Right atrium auricular region (tissue), 2 donors: ENCODE results near the gene ABHD17C. TPM values are rescaled to one million over a fixed set of nuclear protein-coding genes. Genes with fewer than 3 reads are reported as not detected.

Source experiments
- DNase-seq: peaks from one replicate; pipeline ENCODE4 v3.0.0-alpha.2; 2019; ENCODE audit warnings: low spot score
- H3K27ac ChIP-seq, 2 donors: fragments of 200-600 bp; sonication (generic); 1 replicate in 1 of 2; 2 replicates in 1 of 2; pipeline ENCODE4 v1.5.1; 2016 to 2019
- H3K27me3 ChIP-seq, 2 donors: fragments of 200-600 bp; sonication (generic); one replicate each; pipeline versions ENCODE4 v1.5.1 to v1.6.0; 2017 to 2019
- H3K36me3 ChIP-seq: fragments of 200-600 bp; sonication (generic); one replicate; pipeline ENCODE4 v1.5.1; 2016
- H3K4me1 ChIP-seq, 2 donors: fragments of 200-600 bp; sonication (generic); one replicate each; pipeline versions ENCODE4 v1.5.1 to v1.6.0; 2017 to 2019
- H3K4me3 ChIP-seq, 2 donors: fragments of 200-600 bp; sonication (generic); 1 replicate in 1 of 2; 2 replicates in 1 of 2; pipeline ENCODE4 v1.5.1; 2017 to 2019; ENCODE audit warnings: mild to moderate bottlenecking in 1 of 2, moderate library complexity in 1 of 2
- H3K9me3 ChIP-seq, 2 donors: fragments of 200-600 bp; sonication (generic); one replicate each; pipeline ENCODE4 v1.5.1; 2019
- total RNA-seq, 2 donors: library from RNA; depleted of rRNA; stranded (reverse); fragments of >200 nt; gene quantifications; one replicate each; pipeline ENCODE4 v1.1.0, GENCODE V29; 2016
- TF ChIP-seq, protein P1 (sequence below), 2 donors: fragments of 200-600 bp; sonication (generic); IDR thresholded peaks; one replicate each; pipeline ENCODE4 v1.5.1; 2019; ENCODE audit warnings: antibody characterized with exemption in 2 of 2

ABHD17C gene
- total RNA-seq, 2 donors from 2014 or later = 1.0 to 1.7 TPM

DNA sequence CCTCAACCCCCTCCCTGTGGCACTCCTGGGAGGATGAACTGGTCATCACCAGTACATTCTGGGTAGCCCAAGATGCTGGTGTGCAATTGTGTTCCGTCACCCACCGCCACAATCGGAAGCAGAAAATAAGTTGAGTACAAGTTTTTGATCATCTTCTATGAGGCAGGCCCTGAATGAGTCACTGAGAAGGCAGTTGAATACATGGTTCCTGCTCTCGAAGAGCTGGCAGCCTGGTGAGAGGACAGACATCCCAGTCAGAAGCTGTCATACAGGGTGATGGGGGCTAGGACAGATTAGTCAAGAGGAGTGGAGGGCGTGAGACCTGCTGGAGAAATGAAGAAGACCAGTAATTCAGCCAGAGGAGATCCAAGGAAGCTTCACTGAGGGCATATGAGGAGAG lies 90.2 kb downstream of the ABHD17C start:
- no peaks in the 10 kb centered on the region for H3K36me3 ChIP-seq
- TF ChIP-seq, protein P1, sequence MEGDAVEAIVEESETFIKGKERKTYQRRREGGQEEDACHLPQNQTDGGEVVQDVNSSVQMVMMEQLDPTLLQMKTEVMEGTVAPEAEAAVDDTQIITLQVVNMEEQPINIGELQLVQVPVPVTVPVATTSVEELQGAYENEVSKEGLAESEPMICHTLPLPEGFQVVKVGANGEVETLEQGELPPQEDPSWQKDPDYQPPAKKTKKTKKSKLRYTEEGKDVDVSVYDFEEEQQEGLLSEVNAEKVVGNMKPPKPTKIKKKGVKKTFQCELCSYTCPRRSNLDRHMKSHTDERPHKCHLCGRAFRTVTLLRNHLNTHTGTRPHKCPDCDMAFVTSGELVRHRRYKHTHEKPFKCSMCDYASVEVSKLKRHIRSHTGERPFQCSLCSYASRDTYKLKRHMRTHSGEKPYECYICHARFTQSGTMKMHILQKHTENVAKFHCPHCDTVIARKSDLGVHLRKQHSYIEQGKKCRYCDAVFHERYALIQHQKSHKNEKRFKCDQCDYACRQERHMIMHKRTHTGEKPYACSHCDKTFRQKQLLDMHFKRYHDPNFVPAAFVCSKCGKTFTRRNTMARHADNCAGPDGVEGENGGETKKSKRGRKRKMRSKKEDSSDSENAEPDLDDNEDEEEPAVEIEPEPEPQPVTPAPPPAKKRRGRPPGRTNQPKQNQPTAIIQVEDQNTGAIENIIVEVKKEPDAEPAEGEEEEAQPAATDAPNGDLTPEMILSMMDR (IDR thresholded peaks at IDR 0.05) = no peak
- no peak overlapping the region for H3K27ac ChIP-seq
- H3K27me3 ChIP-seq = no peaks in the 10 kb centered on the region
- DNase-seq = no peak
- H3K4me1 ChIP-seq = peaks cover 0 to 5% of the 10 kb centered on the region in 2 donors
- no peak overlapping the region for H3K4me3 ChIP-seq
- H3K9me3 ChIP-seq = no peaks in the 10 kb centered on the region

DNA sequence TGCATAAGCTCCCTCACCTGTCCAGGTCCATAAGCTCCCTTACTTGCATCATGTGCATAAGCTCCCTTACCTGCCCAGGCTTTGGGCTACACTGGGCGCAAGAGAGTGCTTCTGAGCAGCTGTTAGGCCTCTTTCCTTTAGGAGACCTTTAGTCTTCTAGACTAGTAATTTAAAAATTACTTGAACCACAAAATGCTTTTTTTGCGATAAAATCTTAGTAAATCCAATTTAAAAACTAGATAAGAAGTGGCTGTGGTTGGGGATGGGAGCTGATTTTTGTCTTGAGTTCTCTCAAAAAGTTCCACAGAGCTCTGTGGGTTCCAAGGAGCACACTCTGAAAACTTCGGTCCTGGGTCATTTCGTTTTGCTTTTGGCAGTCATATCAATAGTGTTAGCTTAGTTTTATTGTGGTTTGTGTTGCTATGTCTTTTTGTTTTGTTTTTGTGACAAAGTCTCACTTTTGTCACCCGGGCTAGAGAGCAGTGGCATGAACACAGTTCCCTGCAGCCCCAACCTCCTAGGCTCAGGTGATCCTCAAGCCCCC lies 90.8 kb downstream of the ABHD17C start:
- no peak overlapping the region for H3K4me3 ChIP-seq
- H3K27ac ChIP-seq = no peak overlapping the region
- H3K36me3 ChIP-seq = no peaks in the 10 kb centered on the region
- no peaks in the 10 kb centered on the region for H3K9me3 ChIP-seq
- no peaks in the 10 kb centered on the region for H3K27me3 ChIP-seq
- no peaks in the 10 kb centered on the region for H3K4me1 ChIP-seq
- no peak for DNase-seq
- TF ChIP-seq, protein P1 (IDR thresholded peaks at IDR 0.05) = no peak

DNA sequence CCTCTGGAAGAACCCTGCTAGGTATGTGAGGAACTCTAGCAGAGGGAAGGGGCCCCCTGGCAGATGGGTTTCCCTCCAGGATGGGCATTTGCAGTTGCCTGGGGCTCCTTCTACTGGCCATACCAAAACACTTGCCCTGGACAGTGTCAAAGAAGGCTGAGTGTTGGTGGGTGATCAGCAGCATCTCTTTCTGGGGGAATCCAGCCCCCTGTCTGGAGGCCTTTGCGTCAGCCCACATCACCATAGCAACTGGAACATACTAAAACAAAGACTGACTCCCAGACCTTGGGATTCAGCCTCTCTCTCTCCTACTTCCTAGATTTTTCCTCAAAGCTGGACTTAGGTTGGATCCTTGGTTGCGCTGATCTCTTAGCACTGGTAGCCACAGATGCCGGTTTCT lies 92.2 kb downstream of the ABHD17C start:
- TF ChIP-seq, protein P1 (IDR thresholded peaks at IDR 0.05) = no peak
- Histone ChIP-seq H3K4me3 (no peak overlapping the region), H3K4me1 (no peaks in the 10 kb centered on the region), H3K27me3 (no peaks in the 10 kb centered on the region), H3K27ac (no peak overlapping the region), H3K36me3 (no peaks in the 10 kb centered on the region), H3K9me3 (no peaks in the 10 kb centered on the region)
- no peak for DNase-seq

DNA sequence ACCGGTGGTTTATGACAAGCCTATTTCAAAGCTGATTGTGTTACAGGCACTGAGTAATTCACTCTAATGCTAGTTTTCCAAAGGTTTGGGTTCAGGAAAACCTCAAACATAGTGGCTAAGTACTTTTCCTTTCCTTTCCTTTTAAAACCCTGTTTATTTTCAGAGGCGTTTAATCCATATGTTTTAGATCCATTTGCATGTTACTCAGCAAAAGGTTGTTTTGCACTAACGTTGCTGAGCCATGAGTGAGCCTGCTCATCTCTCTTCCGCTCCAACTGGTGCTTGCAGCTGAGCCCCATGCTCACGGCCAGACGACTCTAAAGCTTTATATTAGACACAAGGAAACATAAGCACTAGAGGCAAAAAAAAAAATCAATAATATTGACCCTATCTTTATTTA lies 93.4 kb downstream of the ABHD17C start:
- H3K4me3 ChIP-seq = no peak overlapping the region
- H3K27ac ChIP-seq = no peak overlapping the region
- TF ChIP-seq, protein P1 (IDR thresholded peaks at IDR 0.05) = no peak
- no peaks in the 10 kb centered on the region for H3K9me3 ChIP-seq
- H3K4me1 ChIP-seq = no peaks in the 10 kb centered on the region
- H3K27me3 ChIP-seq = no peaks in the 10 kb centered on the region
- DNase-seq = no peak
- H3K36me3 ChIP-seq = no peaks in the 10 kb centered on the region

DNA sequence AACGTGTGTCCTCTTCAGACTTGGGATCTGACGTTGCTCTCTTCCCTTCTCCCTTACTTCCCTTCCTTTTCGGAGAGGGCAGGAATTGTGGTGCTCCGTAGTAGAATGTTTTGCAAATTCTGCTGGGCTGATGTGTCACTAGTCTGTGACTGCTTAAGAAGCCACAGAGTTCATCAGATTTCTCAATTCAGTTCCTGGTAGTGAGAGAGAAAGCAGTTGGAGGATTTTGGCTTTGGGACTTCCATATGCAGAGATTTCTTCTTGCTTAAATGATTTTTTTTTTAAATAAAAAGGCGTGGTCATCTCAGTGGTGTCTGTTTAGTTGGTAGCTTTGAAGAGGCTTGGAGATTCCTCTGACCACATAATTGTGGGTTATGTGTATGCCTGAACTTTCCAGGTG lies 94.2 kb downstream of the ABHD17C start:
- TF ChIP-seq, protein P1 (IDR thresholded peaks at IDR 0.05) = no peak
- no peak overlapping the region for H3K27ac ChIP-seq
- no peak for DNase-seq
- H3K36me3 ChIP-seq = no peaks in the 10 kb centered on the region
- no peaks in the 10 kb centered on the region for H3K4me1 ChIP-seq
- H3K9me3 ChIP-seq = no peaks in the 10 kb centered on the region
- no peak overlapping the region for H3K4me3 ChIP-seq
- no peaks in the 10 kb centered on the region for H3K27me3 ChIP-seq

DNA sequence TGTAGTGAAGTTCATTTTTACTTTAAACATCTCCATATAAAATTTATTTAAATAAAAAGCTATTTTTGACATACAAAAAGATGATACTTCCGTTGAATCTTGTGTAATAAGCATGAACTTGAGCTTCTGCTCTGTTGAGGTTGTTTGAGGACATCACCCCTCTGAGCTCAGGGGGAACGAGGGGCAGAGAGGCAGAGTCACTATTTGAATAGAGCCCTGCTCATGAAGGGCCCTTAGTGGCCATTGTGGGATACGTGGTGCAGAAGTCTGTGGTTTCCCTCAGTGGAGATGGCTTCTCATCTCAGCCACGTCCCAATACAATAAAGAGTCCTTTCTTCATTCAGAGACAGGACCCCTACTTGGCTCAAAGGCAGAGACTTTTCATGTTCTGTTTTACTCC lies 94.7 kb downstream of the ABHD17C start:
- no peaks in the 10 kb centered on the region for H3K27me3 ChIP-seq
- no peak overlapping the region for H3K4me3 ChIP-seq
- H3K9me3 ChIP-seq = no peaks in the 10 kb centered on the region
- no peaks in the 10 kb centered on the region for H3K36me3 ChIP-seq
- H3K27ac ChIP-seq = no peak overlapping the region
- no peaks in the 10 kb centered on the region for H3K4me1 ChIP-seq
- DNase-seq = no peak
- TF ChIP-seq, protein P1 (IDR thresholded peaks at IDR 0.05) = no peak
